NT2/D1 (cell line): Measurements from ENCODE around the gene COPS7B.

Experiments
- YY1 ChIP-seq: IDR thresholded peaks from 2 replicates; pipeline ENCODE4 v1.6.1; 2011; ENCODE audit not compliant: insufficient read length, insufficient read depth
- ZNF274 ChIP-seq: IDR thresholded peaks from 2 replicates; pipeline ENCODE4 v1.6.1; 2011; ENCODE audit warnings: mild to moderate bottlenecking, low read depth, low read length

- peak; percentile 57 for TF ChIP-seq YY1
- TF ChIP-seq ZNF274 = no peak
Observed at GRCh38 chr2:231786177-231786916, at the start of gene COPS7B.
